Stimulated activated naive CD4-positive, alpha-beta T cell treated with Interleukin-2 at 50 U/mL for 16 hours (primary cell): ENCODE data around the gene FGF8.

Source experiments
- DNase-seq: peaks from one replicate; lab custom pipeline; 2025; lab: John Stamatoyannopoulos, UW

Gene FGF8

GRCh38 chr10:101725296-101726114 lies 50.4 kb downstream of the FGF8 start:
- DNase-seq = no peak

- no peak for DNase-seq
These were observed 51.5 kb downstream of the FGF8 start for GRCh38 chr10:101724446-101724845.

DNA sequence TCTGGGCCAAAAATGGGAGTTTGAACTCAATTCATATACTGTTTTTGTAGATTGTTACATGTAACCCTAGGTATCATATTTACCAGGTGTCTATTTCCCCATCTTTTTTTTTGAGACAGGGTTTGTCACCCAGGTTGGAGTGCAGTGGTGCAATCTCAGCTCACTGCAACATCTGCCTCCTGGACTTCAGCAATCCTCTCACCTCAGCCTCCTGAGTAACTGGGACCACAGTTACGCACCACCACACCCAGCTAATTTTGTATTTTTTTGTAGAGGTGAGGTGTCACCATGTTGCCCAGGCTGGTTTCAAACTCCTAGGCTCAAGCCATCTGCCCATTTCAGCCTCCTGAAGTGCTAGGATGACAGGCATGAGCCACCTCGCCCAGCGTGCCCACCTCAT lies 52.7 kb downstream of the FGF8 start:
- no peak for DNase-seq

- no peak for DNase-seq
These were observed 54.1 kb downstream of the FGF8 start for GRCh38 chr10:101721806-101722205.

DNA sequence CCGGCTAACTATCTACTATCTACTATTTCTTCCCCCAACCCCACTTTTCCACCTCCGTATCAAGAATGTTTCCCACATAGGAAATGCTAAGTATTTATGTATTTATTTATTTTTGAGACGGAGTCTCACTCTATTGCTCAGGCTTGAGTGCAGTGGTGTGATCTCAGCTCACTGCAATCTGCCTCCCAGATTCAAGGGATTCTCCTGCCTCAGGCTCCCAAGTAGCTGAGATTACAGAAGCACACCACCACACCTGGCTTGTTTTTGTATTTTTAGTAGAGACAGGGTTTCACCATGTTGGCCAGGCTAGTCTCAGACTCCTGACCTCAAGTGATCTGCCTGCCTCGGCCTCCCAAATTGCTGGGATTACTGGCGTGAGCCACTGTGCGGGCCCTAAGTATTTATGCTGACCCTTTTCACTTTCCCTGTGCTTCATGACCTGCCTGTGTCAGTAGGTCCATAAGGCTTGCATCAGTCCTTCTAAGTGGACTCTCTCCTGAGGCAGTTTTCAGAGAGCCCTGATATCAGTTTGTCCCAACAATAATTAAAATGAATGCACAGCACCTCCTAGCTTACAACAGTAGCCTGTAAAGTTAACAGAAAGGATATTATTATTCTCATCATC lies 55.2 kb downstream of the FGF8 start:
- no peak for DNase-seq
